Stimulated activated CD8-positive, alpha-beta memory T cell treated with anti-CD3 and anti-CD28 coated beads, Interleukin-15, amount 100 ng/mL, for 48 hours (primary cell): ENCODE data around the gene SRCIN1.
A peak's percentile ranks its signal among the peaks of the same experiment; 100 is the strongest.
"Not testable (repeated sequence)": the region's sequence is repeated elsewhere in the genome, so short reads cannot be mapped to it uniquely, and the experiment has no call there.

Source experiments
- DNase-seq, 2 donors: peaks; one replicate each; pipeline ENCODE4 v3.0.0-alpha.2; 2020; ENCODE audit warnings: low read depth in 2 of 2

Gene SRCIN1, protein sequence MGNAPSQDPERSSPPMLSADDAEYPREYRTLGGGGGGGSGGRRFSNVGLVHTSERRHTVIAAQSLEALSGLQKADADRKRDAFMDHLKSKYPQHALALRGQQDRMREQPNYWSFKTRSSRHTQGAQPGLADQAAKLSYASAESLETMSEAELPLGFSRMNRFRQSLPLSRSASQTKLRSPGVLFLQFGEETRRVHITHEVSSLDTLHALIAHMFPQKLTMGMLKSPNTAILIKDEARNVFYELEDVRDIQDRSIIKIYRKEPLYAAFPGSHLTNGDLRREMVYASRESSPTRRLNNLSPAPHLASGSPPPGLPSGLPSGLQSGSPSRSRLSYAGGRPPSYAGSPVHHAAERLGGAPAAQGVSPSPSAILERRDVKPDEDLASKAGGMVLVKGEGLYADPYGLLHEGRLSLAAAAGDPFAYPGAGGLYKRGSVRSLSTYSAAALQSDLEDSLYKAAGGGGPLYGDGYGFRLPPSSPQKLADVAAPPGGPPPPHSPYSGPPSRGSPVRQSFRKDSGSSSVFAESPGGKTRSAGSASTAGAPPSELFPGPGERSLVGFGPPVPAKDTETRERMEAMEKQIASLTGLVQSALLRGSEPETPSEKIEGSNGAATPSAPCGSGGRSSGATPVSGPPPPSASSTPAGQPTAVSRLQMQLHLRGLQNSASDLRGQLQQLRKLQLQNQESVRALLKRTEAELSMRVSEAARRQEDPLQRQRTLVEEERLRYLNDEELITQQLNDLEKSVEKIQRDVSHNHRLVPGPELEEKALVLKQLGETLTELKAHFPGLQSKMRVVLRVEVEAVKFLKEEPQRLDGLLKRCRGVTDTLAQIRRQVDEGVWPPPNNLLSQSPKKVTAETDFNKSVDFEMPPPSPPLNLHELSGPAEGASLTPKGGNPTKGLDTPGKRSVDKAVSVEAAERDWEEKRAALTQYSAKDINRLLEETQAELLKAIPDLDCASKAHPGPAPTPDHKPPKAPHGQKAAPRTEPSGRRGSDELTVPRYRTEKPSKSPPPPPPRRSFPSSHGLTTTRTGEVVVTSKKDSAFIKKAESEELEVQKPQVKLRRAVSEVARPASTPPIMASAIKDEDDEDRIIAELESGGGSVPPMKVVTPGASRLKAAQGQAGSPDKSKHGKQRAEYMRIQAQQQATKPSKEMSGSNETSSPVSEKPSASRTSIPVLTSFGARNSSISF

DNA sequence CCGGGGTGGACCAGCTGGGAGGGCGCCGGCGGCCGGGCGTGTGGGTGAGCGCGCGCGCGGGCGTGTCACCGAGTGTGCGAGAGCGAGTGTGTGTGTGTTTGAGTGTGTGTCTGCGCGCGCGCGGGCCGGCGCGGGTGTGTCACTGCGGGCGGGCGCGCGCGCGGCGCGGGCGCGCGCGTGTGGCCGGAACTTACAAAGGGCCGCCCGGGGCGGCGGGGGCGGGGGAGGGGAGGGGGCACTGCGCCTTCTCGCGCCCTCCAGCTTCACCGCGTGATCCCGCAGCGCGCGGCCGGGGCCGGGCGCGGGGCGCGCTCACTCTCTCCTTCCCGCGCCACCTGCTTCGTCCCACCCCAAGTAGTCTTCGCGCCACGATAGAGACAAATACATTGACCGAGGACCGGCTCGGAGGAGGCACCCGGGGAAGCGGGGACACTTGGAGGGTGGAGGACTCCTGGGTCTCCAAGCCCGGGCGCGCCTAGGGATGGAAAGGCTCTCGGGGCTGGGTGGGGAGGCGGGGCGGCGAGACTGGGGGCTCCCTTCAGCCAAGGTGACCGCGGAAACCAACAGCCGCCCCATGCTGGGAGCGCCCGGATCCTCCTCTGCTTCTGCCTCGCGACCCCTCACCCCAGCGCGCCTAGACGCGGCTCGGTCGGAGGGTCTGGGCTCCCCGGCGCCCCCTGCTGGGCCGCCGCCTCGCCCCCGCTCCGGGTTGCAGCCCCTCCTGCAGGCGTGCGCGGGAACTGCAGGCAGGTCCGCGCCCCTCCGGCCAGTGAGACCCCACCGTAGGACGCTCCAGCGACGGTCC, at the start of gene SRCIN1:
TSS of gene SRCIN1 (minus strand) at position 112 of the 805 bp plus-strand sequence. CDS start 247 bp downstream, outside the sequence.
- DNase-seq: peak; percentile 18 to 44

DNA sequence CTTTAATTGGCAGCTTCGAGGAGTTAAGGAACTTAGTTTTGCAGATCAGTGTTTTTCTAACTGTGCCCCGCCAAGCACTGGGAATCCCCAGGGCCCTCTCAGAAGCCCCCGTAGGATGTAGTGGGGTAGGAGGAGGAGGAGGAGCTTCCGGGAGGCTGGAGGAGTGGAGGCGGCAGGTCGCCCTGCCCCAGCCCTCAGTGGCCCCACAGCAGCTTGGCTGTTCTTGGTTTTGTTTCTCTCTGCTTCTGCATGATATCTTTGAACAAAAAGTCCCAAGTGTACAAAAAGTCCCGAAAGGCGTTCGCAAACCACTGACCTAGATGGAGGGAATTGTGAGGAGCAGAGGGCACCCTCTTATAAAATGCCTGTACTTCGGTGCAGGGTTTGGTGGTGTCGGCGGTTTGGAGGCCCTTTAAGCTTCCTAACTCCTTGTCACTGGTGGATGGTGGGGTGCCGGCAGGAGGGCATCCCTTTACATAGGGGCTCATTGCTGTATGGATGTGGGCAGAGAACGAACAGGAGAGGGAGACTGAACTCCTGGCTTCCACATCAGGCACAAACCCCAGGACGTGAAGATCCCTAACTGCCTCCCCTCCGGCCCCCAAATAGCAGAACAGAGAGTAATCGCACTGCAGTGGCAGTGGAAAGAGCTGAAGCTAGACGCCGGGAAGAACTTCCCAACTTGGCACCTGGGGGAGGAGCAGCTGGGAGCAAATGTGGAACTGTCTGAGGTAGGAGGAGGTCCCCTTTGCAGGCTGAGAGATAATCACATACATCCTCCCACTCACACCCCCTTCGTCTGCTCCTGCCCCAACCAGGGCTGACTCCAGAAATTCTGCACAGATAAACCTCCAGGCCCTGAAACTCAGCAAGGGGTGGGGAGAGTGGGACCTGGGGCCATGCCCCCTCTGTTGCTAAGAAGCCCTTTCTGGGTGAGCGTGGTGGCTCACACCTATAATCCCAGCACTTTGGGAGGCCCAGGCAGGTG, 49.0 kb upstream of the SRCIN1 start:
- no peak for DNase-seq

DNA sequence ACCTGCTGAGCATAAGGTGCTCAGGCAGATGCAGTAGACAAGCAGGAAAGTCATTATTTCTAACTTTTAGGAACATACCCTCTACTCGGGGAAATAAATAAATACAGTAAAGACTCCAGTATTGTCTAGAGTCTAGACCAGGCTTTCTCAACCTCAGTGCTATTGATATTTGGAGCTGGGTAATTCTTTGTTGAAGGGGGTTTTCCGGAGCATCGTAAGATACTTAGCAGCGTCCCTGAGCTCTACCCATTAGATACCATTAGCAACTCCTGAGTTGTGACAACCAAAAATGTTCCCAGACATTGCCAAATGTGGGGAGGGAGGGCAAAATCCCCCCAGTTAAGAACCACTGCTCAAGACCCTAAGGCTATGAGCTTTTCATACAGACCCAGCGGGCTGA, 47.9 kb upstream of the SRCIN1 start:
- no peak for DNase-seq

DNA sequence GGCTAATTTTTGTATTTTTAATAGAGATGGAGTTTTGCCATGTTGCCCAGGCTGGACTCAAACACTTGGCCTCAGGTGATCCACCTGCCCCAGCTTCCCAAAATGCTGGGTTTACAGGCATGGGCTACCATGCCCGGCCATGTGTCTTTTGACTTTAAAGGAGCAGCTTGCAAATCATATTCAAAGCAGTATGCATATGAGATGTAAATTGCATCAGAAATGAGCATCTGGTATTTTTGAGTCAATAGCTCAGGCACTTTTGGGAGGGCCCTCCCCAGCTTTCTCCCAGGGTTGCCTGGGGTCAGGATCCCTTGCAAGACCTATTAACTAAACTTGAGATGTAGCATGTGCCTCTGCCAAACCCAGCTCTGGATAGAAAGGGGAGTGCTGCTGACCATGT, 47.5 kb upstream of the SRCIN1 start:
- DNase-seq: no peak

DNA sequence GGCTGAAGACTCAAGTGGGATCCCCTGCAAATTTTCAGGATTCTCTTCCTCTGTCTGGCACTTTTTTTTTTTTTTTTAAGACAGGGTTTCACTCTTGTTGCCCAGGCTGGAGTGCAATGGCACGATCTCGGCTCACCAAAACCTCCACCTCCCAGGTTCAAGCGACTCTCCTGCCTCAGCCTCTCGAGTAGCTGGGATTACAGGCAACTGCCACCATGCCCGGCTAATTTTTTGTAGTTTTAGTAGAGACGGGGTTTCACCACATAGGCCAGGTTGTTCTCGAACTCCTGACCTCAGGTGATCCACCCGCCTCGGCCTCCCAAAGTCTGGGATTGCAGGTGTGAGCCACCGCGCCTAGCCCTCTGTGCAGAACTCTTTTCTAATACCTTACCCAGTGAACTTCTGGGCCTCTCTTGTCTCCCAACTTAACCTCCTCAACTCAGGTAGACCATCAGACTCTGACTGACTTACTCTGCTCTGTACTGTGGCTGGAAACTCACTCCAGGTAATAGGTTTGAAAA, 45.0 kb upstream of the SRCIN1 start:
- not testable (repeated sequence) for DNase-seq

DNA sequence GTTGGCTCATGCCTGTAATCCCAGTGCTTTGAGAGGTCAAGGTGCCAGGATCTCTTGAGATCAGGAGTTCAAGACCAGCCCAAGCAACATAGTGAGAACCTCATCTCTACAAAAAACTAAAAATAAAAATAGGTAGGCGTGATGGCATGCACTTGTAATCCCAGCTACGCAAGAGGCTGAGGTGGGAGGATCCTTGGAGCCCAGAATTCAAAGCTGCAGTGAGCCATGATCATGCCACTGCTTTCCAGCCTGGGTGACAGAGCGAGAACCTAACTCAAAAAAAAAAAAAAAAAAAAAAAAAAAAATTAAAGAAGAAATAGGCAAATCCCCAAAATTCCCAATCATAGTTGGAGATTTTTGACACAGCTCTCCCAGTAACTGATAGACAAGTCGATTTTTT, 32.2 kb upstream of the SRCIN1 start:
- DNase-seq: no peak

DNA sequence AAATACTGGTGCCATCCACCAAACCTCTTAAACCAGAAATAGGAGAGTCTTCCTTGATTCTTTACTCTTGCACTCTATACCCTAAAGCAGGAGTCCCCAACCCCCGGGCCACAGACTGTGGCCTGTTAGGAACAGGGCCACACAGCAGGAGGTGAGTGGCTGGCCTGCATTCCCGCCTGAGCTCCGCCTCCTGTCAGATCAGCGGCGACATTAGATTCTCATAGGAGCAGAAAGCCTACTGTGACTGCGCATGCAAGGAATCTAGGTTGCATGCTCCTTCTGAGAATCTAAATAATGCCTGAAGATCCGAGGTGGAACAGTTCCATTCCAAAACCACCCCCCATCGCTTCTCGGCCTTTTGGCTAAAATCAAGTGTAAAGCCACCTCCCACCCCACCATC, 30.3 kb upstream of the SRCIN1 start:
- DNase-seq: no peak

DNA sequence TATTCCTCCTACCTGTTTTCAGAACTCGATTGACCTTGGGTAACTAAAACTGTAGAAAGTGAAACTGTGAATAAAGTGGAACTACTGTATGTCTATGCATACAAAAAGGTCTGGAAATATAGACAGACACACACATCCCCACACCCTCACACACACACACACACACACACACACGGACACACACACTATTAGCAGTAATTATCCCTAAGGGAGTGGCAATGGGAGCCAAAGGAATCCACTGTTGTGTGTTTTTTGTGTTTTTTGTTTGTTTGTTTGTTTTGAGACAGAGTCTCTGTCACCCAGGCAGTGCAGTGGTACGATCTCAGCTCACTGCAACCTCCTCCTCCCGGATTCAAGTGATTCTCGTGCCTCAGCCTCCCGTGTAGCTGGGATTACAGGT, 26.6 kb upstream of the SRCIN1 start:
- DNase-seq: no peak

DNA sequence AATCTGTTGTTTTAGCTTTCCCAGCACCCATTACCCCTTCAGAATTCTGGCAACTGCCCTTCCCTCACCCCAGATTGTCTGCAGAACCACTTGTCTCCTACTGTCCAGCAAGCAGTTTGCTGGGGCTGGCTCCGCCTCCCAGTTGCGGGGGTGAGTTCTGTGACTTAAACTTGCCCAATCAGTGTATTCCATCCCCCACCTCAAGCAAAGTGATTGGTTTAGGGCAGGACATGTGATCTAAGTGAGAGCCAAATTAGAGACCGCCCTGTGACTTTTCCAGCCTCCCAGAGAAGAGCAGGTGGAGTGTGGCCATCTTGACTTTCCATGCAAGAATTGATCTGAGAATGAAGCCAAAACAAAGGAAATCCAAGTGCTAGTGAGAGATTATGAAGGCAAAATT, 22.7 kb upstream of the SRCIN1 start:
- DNase-seq: no peak

DNA sequence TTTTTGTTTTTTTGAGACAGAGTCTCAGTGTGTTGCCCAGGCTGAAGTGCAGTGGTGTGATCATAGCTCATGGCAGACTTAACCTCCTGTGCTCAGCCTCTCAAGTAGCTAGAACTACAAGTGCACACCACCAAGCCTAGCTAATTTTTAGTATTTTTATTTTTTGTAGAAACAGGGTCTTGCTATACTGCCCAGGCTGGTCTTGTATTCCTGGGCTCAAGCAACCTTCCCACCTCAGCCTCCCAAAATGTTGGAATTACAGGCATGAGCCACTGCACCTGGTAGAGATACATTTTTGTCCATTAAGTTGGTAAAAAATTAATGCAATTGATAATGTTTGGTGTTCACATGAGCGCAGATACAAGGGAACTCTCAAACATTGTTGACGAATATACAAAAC, 22.2 kb upstream of the SRCIN1 start:
- no peak for DNase-seq

DNA sequence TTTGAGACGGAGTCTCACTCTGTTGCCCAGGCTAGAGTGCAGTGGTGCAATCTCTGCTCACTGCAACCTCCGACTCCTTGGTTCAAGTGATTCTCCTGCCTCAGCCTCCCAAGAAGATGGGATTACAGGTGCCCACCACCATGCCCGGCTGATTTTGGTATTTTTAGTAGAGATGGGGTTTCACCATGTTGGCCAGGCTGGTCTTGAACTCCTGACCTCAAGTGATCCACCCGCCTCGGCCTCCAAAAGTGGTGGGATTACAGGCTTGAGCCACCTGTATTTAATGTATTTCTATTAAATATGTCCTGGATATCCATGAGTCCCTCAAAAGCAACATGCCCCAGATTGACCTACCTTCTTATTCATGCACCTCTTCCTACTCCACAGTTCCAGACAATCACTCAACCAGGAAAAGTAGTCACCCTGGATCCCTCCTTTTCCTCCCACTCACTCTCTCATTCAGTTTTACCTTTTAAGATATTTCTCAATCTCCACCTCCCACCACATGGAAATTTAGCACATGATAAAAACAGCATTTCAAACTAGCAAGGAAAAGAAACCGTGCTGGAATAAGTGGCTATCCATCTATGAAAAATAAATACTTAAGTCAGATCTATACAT, 21.0 kb upstream of the SRCIN1 start:
- not testable (repeated sequence) for DNase-seq

DNA sequence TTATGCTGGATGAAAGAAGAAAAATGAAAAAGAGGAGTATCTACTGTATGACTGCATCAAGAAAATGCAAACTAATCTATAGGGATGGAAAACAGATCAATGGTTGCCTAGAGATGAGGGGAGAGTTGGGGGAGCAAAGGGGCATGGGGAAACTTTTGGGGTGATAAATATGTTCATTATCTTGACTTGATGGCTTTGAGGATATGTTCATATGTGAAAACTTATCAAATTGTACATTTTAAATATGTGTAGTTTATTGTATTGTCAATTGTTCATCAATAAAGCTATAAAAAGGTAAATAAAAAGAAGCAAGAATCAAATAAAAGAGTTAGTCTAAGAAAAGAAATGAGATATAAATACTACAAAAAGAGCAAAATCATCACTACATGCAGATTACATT, 19.7 kb upstream of the SRCIN1 start:
- DNase-seq: no peak

DNA sequence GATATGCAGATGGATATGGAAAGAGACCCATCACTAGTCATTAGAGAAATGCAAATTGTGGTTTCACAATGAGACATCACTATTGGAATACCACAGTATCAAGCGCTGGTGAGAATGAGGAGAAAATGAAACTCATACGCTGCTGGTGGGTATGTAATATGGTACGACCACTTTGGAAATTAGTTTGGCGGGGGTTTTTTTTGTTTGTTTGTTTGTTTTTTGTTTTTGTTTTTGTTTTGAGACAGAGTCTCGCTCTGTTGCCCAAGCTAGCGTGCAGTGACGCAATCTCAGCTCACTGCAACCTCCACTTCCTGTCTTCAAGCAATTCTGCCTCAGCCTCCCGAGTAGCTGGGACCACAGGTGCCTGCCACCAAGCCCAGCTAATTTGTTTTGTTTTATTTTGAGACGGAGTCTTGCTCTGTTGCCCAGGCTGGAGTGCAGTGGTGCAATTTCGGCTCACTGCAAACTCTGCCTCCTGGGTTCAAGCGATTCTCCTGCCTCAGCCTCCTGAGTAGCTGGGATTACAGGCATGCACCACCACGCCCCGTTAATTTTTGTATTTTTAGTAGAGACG, 19.1 kb upstream of the SRCIN1 start:
- not testable (repeated sequence) for DNase-seq

DNA sequence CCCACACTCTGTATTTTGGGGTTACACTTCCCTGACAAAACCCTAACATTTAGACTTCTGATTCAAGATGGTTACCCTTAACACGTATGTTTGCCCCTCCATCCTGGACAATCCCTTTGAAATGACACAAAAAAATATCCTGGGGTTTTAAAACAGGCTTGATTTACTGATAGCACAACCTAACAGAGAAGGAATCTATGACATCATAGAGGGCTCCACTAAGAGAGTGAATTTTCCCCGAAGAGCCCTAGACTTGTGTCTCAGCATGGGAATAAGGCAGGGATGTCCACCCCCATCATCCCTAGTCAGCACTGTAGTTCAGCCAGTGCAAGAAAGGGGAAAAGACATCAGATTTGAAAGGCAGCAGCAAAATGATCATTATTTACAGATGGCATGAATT, 15.8 kb upstream of the SRCIN1 start:
- no peak for DNase-seq

DNA sequence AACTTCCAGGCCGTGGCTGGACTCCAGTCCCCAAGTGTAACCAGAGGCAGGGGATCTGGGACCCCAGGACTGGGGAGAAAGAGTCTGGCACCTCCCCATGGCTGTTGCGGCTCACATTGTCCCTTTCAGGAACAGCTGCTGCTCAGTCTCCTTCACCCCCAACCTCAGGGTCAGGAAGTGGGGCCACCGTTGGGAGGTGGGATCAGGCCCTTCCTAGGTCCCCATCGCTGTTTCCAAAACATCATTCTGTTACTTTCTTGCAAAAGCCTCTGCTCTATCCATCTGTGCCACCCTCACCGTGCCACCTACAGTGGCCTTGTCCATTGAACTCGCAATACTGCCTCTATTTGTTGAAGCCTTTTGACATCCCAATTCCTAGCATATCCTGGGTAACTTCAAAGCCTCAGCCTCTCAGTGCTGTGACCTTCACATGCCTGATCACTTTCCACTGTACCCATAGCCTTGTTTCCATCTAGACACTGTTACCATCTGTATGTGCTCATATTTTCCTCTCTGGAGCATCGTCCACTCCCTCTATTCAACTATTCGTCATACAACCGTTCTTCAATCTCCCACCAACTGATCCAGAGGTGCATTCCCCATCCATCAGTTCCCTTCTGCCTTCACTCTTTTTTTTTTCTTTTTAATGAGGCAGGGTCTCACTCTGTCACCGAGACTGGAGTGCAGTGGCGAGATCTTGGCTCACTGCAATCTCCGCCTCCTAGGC, 15.0 kb upstream of the SRCIN1 start:
- DNase-seq: no peak

DNA sequence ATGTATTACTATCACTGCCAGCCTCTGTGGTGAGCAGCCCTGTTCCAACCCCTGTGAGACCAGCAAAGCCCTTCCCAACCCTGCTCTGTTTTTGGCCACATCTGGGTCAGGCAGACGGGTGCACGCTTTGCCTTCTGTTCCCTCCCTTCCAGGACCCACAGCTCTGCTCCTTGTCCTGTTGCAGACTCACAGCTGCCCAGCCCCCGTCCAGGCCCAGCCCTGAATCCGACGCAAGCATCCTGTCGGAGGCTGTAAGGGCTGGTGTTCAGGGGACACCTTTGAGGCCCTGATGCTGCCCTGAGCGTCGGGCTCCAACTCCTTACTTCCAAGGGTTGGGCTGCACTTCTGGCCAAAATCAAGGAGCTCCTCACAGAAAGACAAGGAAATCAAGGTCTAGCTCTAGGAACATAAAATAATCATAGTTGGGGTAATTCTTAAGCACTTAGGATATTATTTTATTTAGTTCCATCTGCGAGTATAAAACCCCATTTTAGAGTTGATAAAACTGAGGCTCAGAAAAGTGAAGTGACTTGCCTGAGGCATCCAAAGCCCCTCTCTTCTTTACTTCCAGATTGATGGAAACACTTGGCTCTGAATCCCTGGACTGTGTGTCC, 14.3 kb upstream of the SRCIN1 start:
- no peak for DNase-seq

DNA sequence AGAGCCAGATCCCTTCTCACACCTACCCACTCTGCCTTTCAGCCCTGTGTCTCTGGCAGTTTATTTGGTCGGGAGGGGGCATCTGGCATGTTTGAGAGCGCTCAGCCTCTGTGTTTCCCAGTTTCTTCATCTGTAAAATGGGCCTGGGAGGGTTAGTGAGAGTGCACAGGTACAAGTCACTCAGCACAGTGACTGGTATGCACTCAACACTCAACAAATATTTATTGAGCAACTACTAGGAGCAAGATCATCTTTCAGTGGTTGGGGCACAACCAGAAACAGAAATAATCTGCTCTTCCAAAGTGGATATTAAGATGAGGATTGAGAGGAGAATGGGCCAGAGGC, 13.7 kb upstream of the SRCIN1 start:
- no peak for DNase-seq
